WTC11 (cell line): ENCODE results near the gene GABRQ. TPM values are rescaled to one million over a fixed set of nuclear protein-coding genes. Genes with fewer than 3 reads are reported as not detected.
"Not testable (repeated sequence)": the region's sequence is repeated elsewhere in the genome, so short reads cannot be mapped to it uniquely, and the experiment has no call there.

ENCODE experiments used
- ATAC-seq: fragments of 200-7000 bp; cut with Tn5 transposase; 2 replicates; pipeline ENCODE4 v1.10.0; 2021; ENCODE audit warnings: mild to moderate bottlenecking, moderate library complexity
- CTCF ChIA-PET: fragments of 300-600 bp; sonication (Branson Sonifier 250); formaldehyde crosslinking; loops from one replicate; lab custom pipeline; 2021; ENCODE audit warnings: antibody characterized with exemption; lab: Charles Lee
- POLR2A ChIA-PET: fragments of 350-600 bp; sonication (Branson Sonifier 250); formaldehyde crosslinking; loops from one replicate; lab custom pipeline; 2021; ENCODE audit warnings: antibody characterized with exemption; lab: Charles Lee
- DNase-seq: peaks from one replicate; pipeline ENCODE4 v3.0.0; 2021; ENCODE audit warnings: low spot score
- H3K27ac Mint-ChIP-seq: 2 replicates; pipeline ENCODE4 v1.8.0; 2021; ENCODE audit warnings: mixed read lengths
- H3K27me3 Mint-ChIP-seq: 2 replicates; pipeline ENCODE4 v1.8.0; 2021; ENCODE audit warnings: low read depth, mild to moderate bottlenecking, moderate library complexity, mixed read lengths
- H3K36me3 Mint-ChIP-seq: 2 replicates; pipeline ENCODE4 v1.8.0; 2021; ENCODE audit warnings: mixed read lengths
- H3K4me1 Mint-ChIP-seq: 2 replicates; pipeline ENCODE4 v1.8.0; 2022; ENCODE audit warnings: mixed read lengths
- H3K4me3 Mint-ChIP-seq: 2 replicates; pipeline ENCODE4 v1.8.0; 2021; ENCODE audit warnings: mild to moderate bottlenecking, moderate library complexity, mixed read lengths
- H3K9me3 Mint-ChIP-seq: 2 replicates; pipeline ENCODE4 v1.8.0; 2021; ENCODE audit warnings: mixed read lengths
- GTF2I ChIP-seq: fragments of 250-450 bp; sonication (Bioruptor Pico); conservative IDR thresholded peaks from 2 replicates; pipeline ENCODE4 v1.4.0; 2021; ENCODE audit warnings: mild to moderate bottlenecking
- NR3C1 ChIP-seq: sonication (generic); formaldehyde crosslinking; conservative IDR thresholded peaks from 2 replicates; pipeline ENCODE4 v1.8.1; 2023; ENCODE audit warnings: low read depth, mild to moderate bottlenecking, missing genetic modification reagents
- SMAD4 ChIP-seq: sonication (generic); formaldehyde crosslinking; IDR thresholded peaks from 2 replicates; pipeline ENCODE4 v1.8.0; 2022; ENCODE audit warnings: mild to moderate bottlenecking, missing genetic modification reagents
- ZNF232 ChIP-seq: sonication (generic); formaldehyde crosslinking; IDR thresholded peaks from 2 replicates; pipeline ENCODE4 v1.8.0; 2022; ENCODE audit warnings: mild to moderate bottlenecking, missing genetic modification reagents
- total RNA-seq: library from RNA; stranded (reverse); gene quantifications from 3 replicates; pipeline ENCODE4 v1.2.3, GENCODE V29; 2021
- TF ChIP-seq, protein P1 (sequence below): sonication (generic); formaldehyde crosslinking; IDR thresholded peaks from 2 replicates; pipeline ENCODE4 v1.8.0; 2022; ENCODE audit warnings: mild to moderate bottlenecking, missing genetic modification reagents

Gene GABRQ
- total RNA-seq, 1 experiment from 2014 or later, result 8.6 TPM

DNA sequence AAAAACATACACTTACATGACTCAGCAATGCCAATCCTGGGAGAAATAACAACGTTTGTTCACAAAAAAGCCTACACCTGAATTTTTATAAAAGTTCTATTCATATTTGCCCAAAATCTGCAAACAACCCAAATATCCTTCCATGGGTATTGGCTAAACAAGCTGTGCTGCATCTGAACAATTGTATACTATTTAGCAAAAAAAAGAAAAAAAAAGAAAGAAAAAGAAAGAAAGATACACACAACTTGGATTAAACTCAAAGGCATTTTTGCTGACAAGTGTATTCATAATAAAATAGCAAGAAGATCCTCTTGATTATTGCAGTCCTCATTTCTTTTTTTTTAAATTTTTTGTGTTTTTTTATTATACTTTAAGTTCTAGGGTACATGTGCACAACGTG is 36.4 kb downstream of the GABRQ start:
- peaks cover 37% of the 10 kb centered on the region for H3K27me3 Mint-ChIP-seq
- CTCF ChIA-PET, result no interaction called here
- TF ChIP-seq NR3C1 (CRISPR knock-in tag), result no peak
- no peak for TF ChIP-seq GTF2I (CRISPR knock-in tag)
- no peak for TF ChIP-seq SMAD4 (CRISPR knock-in tag)
- TF ChIP-seq ZNF232 (CRISPR knock-in tag), result no peak
- TF ChIP-seq, protein P1, sequence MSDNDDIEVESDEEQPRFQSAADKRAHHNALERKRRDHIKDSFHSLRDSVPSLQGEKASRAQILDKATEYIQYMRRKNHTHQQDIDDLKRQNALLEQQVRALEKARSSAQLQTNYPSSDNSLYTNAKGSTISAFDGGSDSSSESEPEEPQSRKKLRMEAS (CRISPR knock-in tag), result no peak
- no peak for ATAC-seq
- no peak overlapping the region for H3K27ac Mint-ChIP-seq
- POLR2A ChIA-PET, result no interaction called here
- H3K9me3 Mint-ChIP-seq, result no peaks in the 10 kb centered on the region
- no peaks in the 10 kb centered on the region for H3K4me1 Mint-ChIP-seq
- H3K36me3 Mint-ChIP-seq, result no peaks in the 10 kb centered on the region
- DNase-seq, result no peak
- no peak overlapping the region for H3K4me3 Mint-ChIP-seq

DNA sequence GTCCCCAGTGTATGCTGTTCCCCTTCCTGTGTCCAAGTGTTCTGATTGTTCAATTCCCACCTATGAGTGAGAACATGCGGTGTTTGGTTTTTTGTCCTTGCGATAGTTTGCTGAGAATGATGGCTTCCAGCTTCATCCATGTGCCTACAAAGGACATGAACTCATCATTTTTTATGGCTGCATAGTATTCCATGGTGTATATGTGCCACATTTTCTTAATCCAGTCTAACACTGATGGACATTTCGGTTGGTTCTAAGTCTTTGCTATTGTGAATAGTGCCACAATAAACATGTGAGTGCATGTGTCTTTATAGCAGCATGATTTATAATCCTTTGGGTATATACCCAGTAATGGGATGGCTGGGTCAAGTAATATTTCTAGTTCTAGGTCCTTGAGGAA is 37.0 kb downstream of the GABRQ start:
- H3K9me3 Mint-ChIP-seq, H3K4me3 Mint-ChIP-seq, DNase-seq, POLR2A ChIA-PET, H3K4me1 Mint-ChIP-seq, H3K27ac Mint-ChIP-seq, ATAC-seq, H3K36me3 Mint-ChIP-seq, CTCF ChIA-PET: not testable (repeated sequence)
- peaks cover 37% of the 10 kb centered on the region for H3K27me3 Mint-ChIP-seq

DNA sequence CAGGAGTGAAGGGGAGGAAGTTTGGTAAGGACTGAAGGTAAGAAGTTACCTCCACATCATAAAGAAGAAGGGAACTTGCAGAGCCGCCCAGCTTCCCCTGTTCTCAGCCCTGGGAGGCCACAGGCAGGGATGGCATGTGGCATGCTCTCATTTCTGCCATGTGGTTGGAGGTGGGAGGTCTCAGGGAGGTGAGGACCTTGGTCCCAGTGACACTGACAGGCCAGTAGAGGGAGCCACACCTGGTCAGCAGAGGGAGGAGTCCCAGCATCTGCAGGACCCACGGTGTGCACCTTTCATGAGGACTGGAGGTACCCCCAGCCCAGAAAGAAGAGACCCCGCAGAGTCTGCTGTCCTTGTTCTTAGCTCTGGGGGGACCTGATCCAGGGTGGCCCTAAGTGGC is 43.3 kb downstream of the GABRQ start:
- H3K4me3 Mint-ChIP-seq, POLR2A ChIA-PET, H3K27ac Mint-ChIP-seq, CTCF ChIA-PET, H3K4me1 Mint-ChIP-seq, H3K36me3 Mint-ChIP-seq, DNase-seq, H3K9me3 Mint-ChIP-seq: not testable (repeated sequence)
- ATAC-seq, result peak; percentile 98
- H3K27me3 Mint-ChIP-seq, result peaks cover 23% of the 10 kb centered on the region

DNA sequence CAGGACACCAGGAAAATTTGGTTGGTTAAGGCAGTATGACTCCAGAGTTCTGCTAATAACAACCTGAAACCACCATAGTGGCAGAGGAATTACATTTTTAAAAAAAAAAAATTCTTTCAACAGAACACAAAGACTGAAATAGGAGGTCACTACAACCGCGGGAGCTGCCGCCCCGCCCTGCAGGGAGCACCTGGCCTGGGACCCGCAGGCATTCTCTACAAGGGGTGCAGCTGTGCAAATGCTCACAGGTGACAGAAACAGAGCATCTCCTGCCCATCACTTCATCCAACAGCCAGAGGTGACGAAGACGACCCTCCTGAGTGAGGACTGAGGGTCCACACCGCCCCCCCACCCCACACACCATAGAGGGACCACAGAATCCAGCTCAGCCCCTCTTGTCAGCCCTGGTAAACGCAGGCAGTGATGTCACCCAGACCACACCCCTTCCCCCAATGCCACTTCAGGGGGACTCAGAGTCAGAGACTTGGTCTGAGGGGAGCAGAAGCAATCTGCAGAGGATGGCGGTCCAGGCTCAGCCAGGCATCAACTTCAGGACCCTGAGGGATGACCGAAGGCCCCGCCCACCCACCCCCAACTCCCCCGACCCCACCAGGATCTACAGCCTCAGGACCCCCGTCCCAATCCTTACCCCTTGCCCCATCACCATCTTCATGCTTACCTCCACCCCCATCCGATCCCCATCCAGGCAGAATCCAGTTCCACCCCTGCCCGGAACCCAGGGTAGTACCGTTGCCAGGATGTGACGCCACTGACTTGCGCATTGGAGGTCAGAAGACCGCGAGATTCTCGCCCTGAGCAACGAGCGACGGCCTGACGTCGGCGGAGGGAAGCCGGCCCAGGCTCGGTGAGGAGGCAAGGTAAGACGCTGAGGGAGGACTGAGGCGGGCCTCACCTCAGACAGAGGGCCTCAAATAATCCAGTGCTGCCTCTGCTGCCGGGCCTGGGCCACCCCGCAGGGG is 60.5 kb downstream of the GABRQ start, which contains the start of gene MAGEA3:
TSS of gene MAGEA3 (plus strand) at position 843 of the 980 bp plus-strand sequence. CDS start 2,039 bp downstream, outside the sequence.
- H3K27ac Mint-ChIP-seq, DNase-seq, H3K27me3 Mint-ChIP-seq, ATAC-seq, CTCF ChIA-PET, H3K4me3 Mint-ChIP-seq, H3K36me3 Mint-ChIP-seq, H3K9me3 Mint-ChIP-seq, H3K4me1 Mint-ChIP-seq, POLR2A ChIA-PET: not testable (repeated sequence)

DNA sequence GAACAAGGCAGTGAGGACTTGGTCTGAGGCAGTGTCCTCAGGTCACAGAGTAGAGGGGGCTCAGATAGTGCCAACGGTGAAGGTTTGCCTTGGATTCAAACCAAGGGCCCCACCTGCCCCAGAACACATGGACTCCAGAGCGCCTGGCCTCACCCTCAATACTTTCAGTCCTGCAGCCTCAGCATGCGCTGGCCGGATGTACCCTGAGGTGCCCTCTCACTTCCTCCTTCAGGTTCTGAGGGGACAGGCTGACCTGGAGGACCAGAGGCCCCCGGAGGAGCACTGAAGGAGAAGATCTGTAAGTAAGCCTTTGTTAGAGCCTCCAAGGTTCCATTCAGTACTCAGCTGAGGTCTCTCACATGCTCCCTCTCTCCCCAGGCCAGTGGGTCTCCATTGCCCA is 62.7 kb downstream of the GABRQ start:
- H3K9me3 Mint-ChIP-seq, H3K27me3 Mint-ChIP-seq, H3K4me3 Mint-ChIP-seq, H3K36me3 Mint-ChIP-seq, ATAC-seq, CTCF ChIA-PET, H3K27ac Mint-ChIP-seq, POLR2A ChIA-PET, H3K4me1 Mint-ChIP-seq: not testable (repeated sequence)
- DNase-seq, result peak; percentile 2

DNA sequence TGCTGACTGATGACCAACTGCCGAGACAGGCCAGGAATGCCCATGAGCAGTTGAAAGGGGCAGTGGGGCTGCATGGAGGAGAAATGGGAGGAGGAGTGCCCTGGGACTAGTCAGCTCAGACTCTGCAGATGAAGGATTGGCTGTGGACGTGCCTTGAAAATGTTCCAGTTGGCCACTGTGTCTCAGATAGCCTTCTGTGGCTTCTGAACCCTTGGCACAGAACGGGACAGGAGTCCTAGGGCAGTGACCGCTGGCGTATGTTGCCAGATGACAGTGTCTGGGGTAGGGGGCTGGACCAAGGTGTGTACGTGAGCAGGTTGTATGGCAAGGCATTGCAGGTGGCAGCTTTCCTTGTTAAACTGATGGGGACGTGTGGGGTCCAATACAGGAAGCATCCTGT is 68.8 kb downstream of the GABRQ start:
- H3K9me3 Mint-ChIP-seq, CTCF ChIA-PET, H3K27me3 Mint-ChIP-seq, H3K27ac Mint-ChIP-seq, H3K4me1 Mint-ChIP-seq, H3K4me3 Mint-ChIP-seq, POLR2A ChIA-PET, ATAC-seq, H3K36me3 Mint-ChIP-seq, DNase-seq: not testable (repeated sequence)

Other genes with a start within 250 kb of the GABRQ start
- gene GABRA3, start 186.6 kb upstream of the GABRQ start, total RNA-seq, result 3.9 to 4.5 TPM (median 4.4 TPM) in 3 replicates
- gene MAGEA3, start 60.9 kb downstream of the GABRQ start, total RNA-seq, result 0.80 to 1.8 TPM (median 1.1 TPM) in 3 replicates
- gene CSAG2, start 71.4 kb downstream of the GABRQ start, total RNA-seq, result not detected in 3 replicates
- 12.3 to 13.8 TPM (median 13.7 TPM) in 3 replicates for gene MAGEA2B, start 76.7 kb downstream of the GABRQ start, total RNA-seq
- 0.33 to 1.8 TPM (median 1.5 TPM) in 3 replicates for gene CSAG1, start 95.8 kb downstream of the GABRQ start, total RNA-seq
- gene MAGEA12, start 95.9 kb downstream of the GABRQ start, total RNA-seq, result 0.57 to 1.3 TPM (median 1.2 TPM) in 3 replicates
- gene MAGEA2, start 115.9 kb downstream of the GABRQ start, total RNA-seq, result 6.7 to 14.0 TPM (median 9.2 TPM) in 3 replicates
- gene CSAG3, start 121.3 kb downstream of the GABRQ start, total RNA-seq, result 13.0 to 14.1 TPM (median 13.2 TPM) in 3 replicates
- gene MAGEA6, start 131.8 kb downstream of the GABRQ start, total RNA-seq, result 0.30 to 1.0 TPM (median 0.60 TPM) in 3 replicates
- gene CETN2, start 192.9 kb downstream of the GABRQ start, total RNA-seq, result 20.4 to 21.7 TPM (median 20.5 TPM) in 3 replicates
- gene NSDHL, start 193.2 kb downstream of the GABRQ start, total RNA-seq, result 22.5 to 26.1 TPM (median 25.9 TPM) in 3 replicates